HepG2 (cell line): ENCODE measurements around the gene FFAR2.

Experiments used
- ARID5B ChIP-seq: IDR thresholded peaks from 2 replicates; pipeline ENCODE4 v1.4.0; 2020; ENCODE audit warnings: mild to moderate bottlenecking, missing genetic modification reagents
- CTCF ChIP-seq: sonication (generic); formaldehyde crosslinking; IDR thresholded peaks from 2 replicates; pipeline ENCODE4 v1.5.0; 2020; ENCODE audit warnings: mild to moderate bottlenecking, missing genetic modification reagents, moderate library complexity
- EP300 ChIP-seq, 3 experiments: sonication (generic) in 1 of 3; formaldehyde crosslinking in 1 of 3; IDR thresholded peaks; 2 replicates each; pipeline versions ENCODE4 v1.5.1 to v1.6.1; 2011 to 2020; ENCODE audit warnings: low read depth in 2 of 3, low read length in 2 of 3, borderline replicate concordance in 1 of 3, improper control_type of control experiment in 1 of 3, mild to moderate bottlenecking in 1 of 3, missing genetic modification reagents in 1 of 3, moderate library complexity in 1 of 3
- NCOR1 ChIP-seq: fragments of 200-600 bp; sonication (generic); IDR thresholded peaks from 2 replicates; pipeline ENCODE4 v1.7.0; 2017; ENCODE audit warnings: antibody characterized with exemption, low read length, borderline replicate concordance
- RFX5 ChIP-seq: IDR thresholded peaks from 2 replicates; pipeline ENCODE4 v1.6.1; 2011; ENCODE audit warnings: low read depth, low read length, improper control_type of control experiment
- TARDBP ChIP-seq: sonication (generic); formaldehyde crosslinking; IDR thresholded peaks from 2 replicates; pipeline ENCODE4 v1.8.0; 2022; ENCODE audit warnings: mild to moderate bottlenecking, missing genetic modification reagents
- ZNF629 ChIP-seq: sonication (generic); formaldehyde crosslinking; conservative IDR thresholded peaks from 2 replicates; pipeline ENCODE4 v1.5.0; 2020; ENCODE audit warnings: missing genetic modification reagents
- TF ChIP-seq, protein P1 (sequence below): IDR thresholded peaks from 2 replicates; pipeline ENCODE4 v1.6.1; 2012; ENCODE audit warnings: inconsistent platforms

- TF ChIP-seq TARDBP (CRISPR knock-in tag) (no peak), NCOR1 (no peak), ARID5B (CRISPR knock-in tag) (no peak), EP300 (IDR thresholded peaks at IDR 0.05; ENCODE audit: low read depth in 2 of 2, low read length in 2 of 2) (no peak), EP300 (CRISPR knock-in tag; IDR thresholded peaks at IDR 0.05; ENCODE audit: borderline replicate concordance) (no peak), CTCF (CRISPR knock-in tag) (no peak), ZNF629 (CRISPR knock-in tag) (no peak), RFX5 (no peak)
- TF ChIP-seq, protein P1, sequence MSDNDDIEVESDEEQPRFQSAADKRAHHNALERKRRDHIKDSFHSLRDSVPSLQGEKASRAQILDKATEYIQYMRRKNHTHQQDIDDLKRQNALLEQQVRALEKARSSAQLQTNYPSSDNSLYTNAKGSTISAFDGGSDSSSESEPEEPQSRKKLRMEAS = no peak
Observed at GRCh38 chr19:35442091-35442490, 6.0 kb upstream of the FFAR2 start.
